ENCODE results near the gene PDLIM4. TPM values are rescaled to one million over a fixed set of nuclear protein-coding genes. Genes with fewer than 3 reads are reported as not detected.

PDLIM4 gene
- total RNA-seq, 2 experiments from 2014 or later, result 0.21 to 0.23 TPM

GRCh38 chr5:132263548-132264261 is 6.2 kb downstream of the PDLIM4 start:
- Mint-ChIP-seq H3K27ac (no peak overlapping the region), H3K27me3 (no peaks in the 10 kb centered on the region), H3K4me1 (peaks cover 27% of the 10 kb centered on the region), H3K9me3 (ENCODE audit: low read depth) (no peaks in the 10 kb centered on the region), H3K4me3 (no peak overlapping the region), H3K36me3 (ENCODE audit: low read depth) (no peaks in the 10 kb centered on the region)
- DNase-seq (peak; percentile 37), ATAC-seq (peak; percentile 57)
- ChIA-PET CTCF (interaction anchor here (0.6 to 1.8 kb wide), 5 partner anchors 9 to 1135 kb away, joined by 3 to 7 read pairs (median 4); no protein-coding TSS in a partner anchor), POLR2A (interaction anchor here (1.0 kb wide), 1 partner anchor 30 kb away, joined by 3 read pairs; the partner anchor contains the start of gene SLC22A4)
- intact Hi-C loops (cut with DNase I, micrococcal nuclease), result no loop called here

GRCh38 chr5:132264546-132265335 is 7.2 kb downstream of the PDLIM4 start:
- intact Hi-C loops (cut with DNase I, micrococcal nuclease), result no loop called here
- Mint-ChIP-seq H3K4me3 (no peak overlapping the region), H3K4me1 (peaks cover 26% of the 10 kb centered on the region), H3K9me3 (ENCODE audit: low read depth) (no peaks in the 10 kb centered on the region), H3K27me3 (no peaks in the 10 kb centered on the region), H3K27ac (no peak overlapping the region), H3K36me3 (ENCODE audit: low read depth) (no peaks in the 10 kb centered on the region)
- ChIA-PET POLR2A (no interaction called here), CTCF (interaction anchor here (0.5 to 1.5 kb wide), 6 partner anchors 9 to 77 kb away, joined by 3 to 5 read pairs (median 4); no protein-coding TSS in a partner anchor)
- DNase-seq (no peak), ATAC-seq (no peak)

GRCh38 chr5:132265336-132266030 is 8.0 kb downstream of the PDLIM4 start:
- H3K9me3 Mint-ChIP-seq (ENCODE audit: low read depth), result no peaks in the 10 kb centered on the region
- DNase-seq, result no peak
- H3K4me1 Mint-ChIP-seq, result peaks cover 19% of the 10 kb centered on the region

GRCh38 chr5:132266031-132266835 is 8.7 kb downstream of the PDLIM4 start:
- DNase-seq, result no peak
- Mint-ChIP-seq H3K36me3 (ENCODE audit: low read depth) (no peaks in the 10 kb centered on the region), H3K27ac (no peak overlapping the region), H3K27me3 (no peaks in the 10 kb centered on the region), H3K9me3 (ENCODE audit: low read depth) (no peaks in the 10 kb centered on the region), H3K4me1 (peaks cover 14% of the 10 kb centered on the region), H3K4me3 (no peak overlapping the region)
- intact Hi-C loops (cut with DNase I, micrococcal nuclease), result no loop called here
- no peak for ATAC-seq
- POLR2A ChIA-PET, result no interaction called here
- CTCF ChIA-PET, result no interaction called here

More at GRCh38 chr5:132265336-132266030, 8.0 kb downstream of the PDLIM4 start:
- no peak overlapping the region for H3K27ac Mint-ChIP-seq
- no peaks in the 10 kb centered on the region for H3K27me3 Mint-ChIP-seq
- H3K4me3 Mint-ChIP-seq, result no peak overlapping the region
- no peak for ATAC-seq
- CTCF ChIA-PET, result interaction anchor here (0.5 kb wide), 1 partner anchor 25 kb away, joined by 3 read pairs; no protein-coding TSS in a partner anchor
- POLR2A ChIA-PET, result no interaction called here
- no peaks in the 10 kb centered on the region for H3K36me3 Mint-ChIP-seq (ENCODE audit: low read depth)
- intact Hi-C loops (cut with DNase I, micrococcal nuclease), result no loop called here

GRCh38 chr5:132266836-132267160 is 9.3 kb downstream of the PDLIM4 start:
- Mint-ChIP-seq H3K4me3 (no peak overlapping the region), H3K27ac (no peak overlapping the region), H3K36me3 (ENCODE audit: low read depth) (no peaks in the 10 kb centered on the region), H3K4me1 (peaks cover 17% of the 10 kb centered on the region), H3K9me3 (ENCODE audit: low read depth) (no peaks in the 10 kb centered on the region), H3K27me3 (no peaks in the 10 kb centered on the region)
- no peak for DNase-seq
- no peak for ATAC-seq
- ChIA-PET POLR2A (no interaction called here), CTCF (no interaction called here)
- intact Hi-C loops (cut with DNase I, micrococcal nuclease), result no loop called here

GRCh38 chr5:132267166-132267739 is 9.8 kb downstream of the PDLIM4 start:
- intact Hi-C loops (cut with DNase I, micrococcal nuclease), result no loop called here
- no peaks in the 10 kb centered on the region for H3K36me3 Mint-ChIP-seq (ENCODE audit: low read depth)
- peaks cover 17% of the 10 kb centered on the region for H3K4me1 Mint-ChIP-seq
- H3K27me3 Mint-ChIP-seq, result peaks cover 2% of the 10 kb centered on the region
- POLR2A ChIA-PET, result no interaction called here
- ATAC-seq (no peak), DNase-seq (no peak)
- no peak overlapping the region for H3K4me3 Mint-ChIP-seq
- H3K27ac Mint-ChIP-seq, result no peak overlapping the region
- no peaks in the 10 kb centered on the region for H3K9me3 Mint-ChIP-seq (ENCODE audit: low read depth)
- CTCF ChIA-PET, result no interaction called here

- Mint-ChIP-seq H3K36me3 (ENCODE audit: low read depth) (no peaks in the 10 kb centered on the region), H3K27ac (no peak overlapping the region), H3K4me3 (no peak overlapping the region), H3K9me3 (ENCODE audit: low read depth) (no peaks in the 10 kb centered on the region), H3K4me1 (peaks cover 16% of the 10 kb centered on the region), H3K27me3 (peaks cover 8% of the 10 kb centered on the region)
- ATAC-seq (no peak), DNase-seq (no peak)
- ChIA-PET POLR2A (no interaction called here), CTCF (interaction anchor here (0.6 to 0.8 kb wide), 5 partner anchors 13 to 231 kb away, joined by 3 read pairs; no protein-coding TSS in a partner anchor)
- intact Hi-C loops (cut with DNase I, micrococcal nuclease), result no loop called here
Observed at GRCh38 chr5:132267931-132268768, 10.7 kb downstream of the PDLIM4 start.

GRCh38 chr5:132268769-132269551 is 11.5 kb downstream of the PDLIM4 start:
- peaks cover 16% of the 10 kb centered on the region for H3K27me3 Mint-ChIP-seq
- no peak for ATAC-seq

GRCh38 chr5:132269635-132270334 is 12.3 kb downstream of the PDLIM4 start:
- ChIA-PET POLR2A (no interaction called here), CTCF (interaction anchor here (0.6 kb wide), 1 partner anchor 19 kb away, joined by 3 read pairs; no protein-coding TSS in a partner anchor)
- Mint-ChIP-seq H3K27me3 (peaks cover 18% of the 10 kb centered on the region), H3K4me1 (peaks cover 3% of the 10 kb centered on the region), H3K36me3 (ENCODE audit: low read depth) (no peaks in the 10 kb centered on the region), H3K27ac (no peak overlapping the region), H3K9me3 (ENCODE audit: low read depth) (no peaks in the 10 kb centered on the region), H3K4me3 (no peak overlapping the region)
- intact Hi-C loops (cut with DNase I, micrococcal nuclease), result loop anchor here in 1 of 2 experiments (5.0 kb wide), 2 partner anchors 98 to 202 kb away; partner anchors contain the start of gene SLC22A5
- no peak for DNase-seq
- no peak for ATAC-seq

More at GRCh38 chr5:132268769-132269551, 11.5 kb downstream of the PDLIM4 start:
- Mint-ChIP-seq H3K9me3 (ENCODE audit: low read depth) (no peaks in the 10 kb centered on the region), H3K27ac (no peak overlapping the region), H3K4me3 (no peak overlapping the region), H3K36me3 (ENCODE audit: low read depth) (no peaks in the 10 kb centered on the region), H3K4me1 (peaks cover 10% of the 10 kb centered on the region)
- ChIA-PET CTCF (interaction anchor here (0.6 to 0.8 kb wide), 3 partner anchors 14 to 62 kb away, joined by 3 read pairs; no protein-coding TSS in a partner anchor), POLR2A (no interaction called here)
- intact Hi-C loops (cut with DNase I, micrococcal nuclease), result no loop called here
- DNase-seq, result no peak
